ENCODE measurements around the gene POFUT1. TPM values are rescaled to one million over a fixed set of nuclear protein-coding genes. Genes with fewer than 3 reads are reported as not detected.

POFUT1 gene
- total RNA-seq, 1 donor from 2014 or later: 60.6 TPM

DNA sequence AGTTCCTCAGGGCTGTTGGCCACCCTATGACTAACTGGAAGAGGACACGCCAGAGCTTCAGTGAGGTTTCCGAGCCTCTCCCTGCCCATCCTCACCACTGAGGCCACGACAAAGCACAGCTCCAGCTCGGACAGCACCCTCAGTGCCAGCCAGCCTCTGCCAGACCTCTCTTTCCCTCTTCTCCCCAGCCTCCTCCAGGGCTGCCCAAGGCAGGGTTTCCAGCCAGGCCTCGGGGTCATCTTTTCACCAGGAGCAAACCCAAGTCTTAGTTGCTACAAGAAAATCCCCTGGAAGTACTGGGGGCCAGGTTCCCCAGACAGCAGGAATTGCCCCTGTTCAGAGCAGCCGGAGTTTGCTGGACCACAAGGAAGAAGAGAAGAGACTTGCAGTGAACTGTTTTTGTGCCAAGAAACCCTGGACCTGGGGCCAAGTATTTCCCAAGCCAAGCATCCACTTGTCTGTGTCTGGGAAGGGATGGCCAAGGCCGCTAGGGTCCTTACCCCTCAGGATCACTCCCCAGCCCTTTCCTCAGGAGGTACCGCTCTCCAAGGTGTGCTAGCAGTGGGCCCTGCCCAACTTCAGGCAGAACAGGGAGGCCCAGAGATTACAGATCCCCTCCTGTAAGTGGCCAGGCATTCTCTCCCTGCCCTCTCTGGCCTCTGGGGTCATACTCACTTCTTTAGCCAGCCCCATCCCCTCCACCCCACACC is 41.7 kb upstream of the POFUT1 start:
- Histone ChIP-seq H3K27ac (ENCODE audit: low read depth, low read length) (no peak overlapping the region), H3K9ac (ENCODE audit: low read length) (no peak overlapping the region), H3K79me2 (ENCODE audit: insufficient read depth, low read length) (no peaks in the 10 kb centered on the region), H3K4me1 (ENCODE audit: insufficient read depth, low read length) (peaks cover 3% of the 10 kb centered on the region), H2AFZ (ENCODE audit: low read depth, low read length) (no peak overlapping the region), H3K4me2 (ENCODE audit: low read length) (no peak overlapping the region), H3K27me3 (ENCODE audit: insufficient read depth, low read length) (no peaks in the 10 kb centered on the region), H3K9me3 (ENCODE audit: insufficient read depth, low read depth, low read length) (no peaks in the 10 kb centered on the region), H3K36me3 (ENCODE audit: insufficient read depth, low read length) (peaks cover 10% of the 10 kb centered on the region), H3K4me3 (ENCODE audit: insufficient read depth, low read depth, low read length) (no peak overlapping the region), H4K20me1 (ENCODE audit: insufficient read depth, low read length) (no peaks in the 10 kb centered on the region)
- H3K27me3 Mint-ChIP-seq (ENCODE audit: low read depth, unreplicated experiment): no peaks in the 10 kb centered on the region
- no peak overlapping the region for H3K4me3 Mint-ChIP-seq (ENCODE audit: unreplicated experiment)
- H3K36me3 Mint-ChIP-seq (ENCODE audit: low read depth, unreplicated experiment): peaks cover 18% of the 10 kb centered on the region
- TF ChIP-seq, protein P1, sequence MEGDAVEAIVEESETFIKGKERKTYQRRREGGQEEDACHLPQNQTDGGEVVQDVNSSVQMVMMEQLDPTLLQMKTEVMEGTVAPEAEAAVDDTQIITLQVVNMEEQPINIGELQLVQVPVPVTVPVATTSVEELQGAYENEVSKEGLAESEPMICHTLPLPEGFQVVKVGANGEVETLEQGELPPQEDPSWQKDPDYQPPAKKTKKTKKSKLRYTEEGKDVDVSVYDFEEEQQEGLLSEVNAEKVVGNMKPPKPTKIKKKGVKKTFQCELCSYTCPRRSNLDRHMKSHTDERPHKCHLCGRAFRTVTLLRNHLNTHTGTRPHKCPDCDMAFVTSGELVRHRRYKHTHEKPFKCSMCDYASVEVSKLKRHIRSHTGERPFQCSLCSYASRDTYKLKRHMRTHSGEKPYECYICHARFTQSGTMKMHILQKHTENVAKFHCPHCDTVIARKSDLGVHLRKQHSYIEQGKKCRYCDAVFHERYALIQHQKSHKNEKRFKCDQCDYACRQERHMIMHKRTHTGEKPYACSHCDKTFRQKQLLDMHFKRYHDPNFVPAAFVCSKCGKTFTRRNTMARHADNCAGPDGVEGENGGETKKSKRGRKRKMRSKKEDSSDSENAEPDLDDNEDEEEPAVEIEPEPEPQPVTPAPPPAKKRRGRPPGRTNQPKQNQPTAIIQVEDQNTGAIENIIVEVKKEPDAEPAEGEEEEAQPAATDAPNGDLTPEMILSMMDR (IDR thresholded peaks at IDR 0.05; ENCODE audit: insufficient read depth, low read depth, low read length): no peak
- no peak for TF ChIP-seq EZH2 (IDR thresholded peaks at IDR 0.05; ENCODE audit: insufficient read depth, low read length)
- no peaks in the 10 kb centered on the region for H3K9me3 Mint-ChIP-seq (ENCODE audit: unreplicated experiment)
- H3K27ac Mint-ChIP-seq (ENCODE audit: unreplicated experiment): no peak overlapping the region
- DNase-seq (ENCODE audit: low read depth): no peak
- peaks cover 6% of the 10 kb centered on the region for H3K4me1 Mint-ChIP-seq (ENCODE audit: low read depth, unreplicated experiment)
- no peak for FAIRE-seq

DNA sequence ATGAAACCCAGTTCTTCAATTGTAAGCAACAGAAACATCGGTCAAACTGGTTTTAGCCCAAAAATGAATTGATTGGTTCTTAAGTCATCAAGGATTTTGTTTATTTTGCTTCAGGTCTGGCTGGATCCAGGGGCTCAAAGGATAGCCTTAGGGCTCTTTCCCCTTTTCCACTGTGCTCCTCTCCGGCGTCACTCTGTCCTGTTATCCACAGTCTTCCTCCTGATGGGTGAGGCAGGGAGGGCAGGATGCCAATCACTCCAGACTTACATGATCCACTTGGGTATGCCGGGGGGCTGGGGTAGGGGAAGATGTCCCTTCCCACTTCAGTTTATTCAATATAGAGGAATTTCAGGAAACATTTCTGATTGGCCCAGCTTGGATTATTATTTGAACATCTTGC is 40.1 kb upstream of the POFUT1 start:
- H3K27ac ChIP-seq (ENCODE audit: low read depth, low read length): no peak overlapping the region
- H3K4me1 ChIP-seq (ENCODE audit: insufficient read depth, low read length): peaks cover 3% of the 10 kb centered on the region
- H3K9me3 ChIP-seq (ENCODE audit: insufficient read depth, low read depth, low read length): no peaks in the 10 kb centered on the region
- no peak overlapping the region for H3K4me2 ChIP-seq (ENCODE audit: low read length)
- H3K4me3 ChIP-seq (ENCODE audit: insufficient read depth, low read depth, low read length): no peak overlapping the region
- H3K9ac ChIP-seq (ENCODE audit: low read length): no peak overlapping the region
- no peak overlapping the region for H2AFZ ChIP-seq (ENCODE audit: low read depth, low read length)
- FAIRE-seq (no peak), DNase-seq (ENCODE audit: low read depth) (no peak)
- no peaks in the 10 kb centered on the region for H4K20me1 ChIP-seq (ENCODE audit: insufficient read depth, low read length)
- peaks cover 6% of the 10 kb centered on the region for H3K4me1 Mint-ChIP-seq (ENCODE audit: low read depth, unreplicated experiment)
- no peaks in the 10 kb centered on the region for H3K79me2 ChIP-seq (ENCODE audit: insufficient read depth, low read length)
- H3K27me3 ChIP-seq (ENCODE audit: insufficient read depth, low read length): no peaks in the 10 kb centered on the region
- H3K36me3 Mint-ChIP-seq (ENCODE audit: low read depth, unreplicated experiment): peaks cover 10% of the 10 kb centered on the region
- no peaks in the 10 kb centered on the region for H3K27me3 Mint-ChIP-seq (ENCODE audit: low read depth, unreplicated experiment)
- H3K27ac Mint-ChIP-seq (ENCODE audit: unreplicated experiment): no peak overlapping the region
- H3K4me3 Mint-ChIP-seq (ENCODE audit: unreplicated experiment): no peak overlapping the region
- H3K36me3 ChIP-seq (ENCODE audit: insufficient read depth, low read length): peaks cover 2% of the 10 kb centered on the region
- H3K9me3 Mint-ChIP-seq (ENCODE audit: unreplicated experiment): no peaks in the 10 kb centered on the region
- TF ChIP-seq, protein P1 (IDR thresholded peaks at IDR 0.05; ENCODE audit: insufficient read depth, low read depth, low read length): no peak
- no peak for TF ChIP-seq EZH2 (IDR thresholded peaks at IDR 0.05; ENCODE audit: insufficient read depth, low read length)

Measured in astrocyte (in vitro differentiated cells and primary cell).